Middle frontal gyrus (tissue), 1 donor: Measurements from ENCODE around the gene CCDC92B.
"Not testable (repeated sequence)": the region's sequence is repeated elsewhere in the genome, so short reads cannot be mapped to it uniquely, and the experiment has no call there.

Experiments
- DNase-seq: peaks from one replicate; pipeline ENCODE4 v3.0.0-alpha.2; 2015; ENCODE audit warnings: low spot score; ENCODE audit errors: extremely low spot score

The CCDC92B gene

DNA sequence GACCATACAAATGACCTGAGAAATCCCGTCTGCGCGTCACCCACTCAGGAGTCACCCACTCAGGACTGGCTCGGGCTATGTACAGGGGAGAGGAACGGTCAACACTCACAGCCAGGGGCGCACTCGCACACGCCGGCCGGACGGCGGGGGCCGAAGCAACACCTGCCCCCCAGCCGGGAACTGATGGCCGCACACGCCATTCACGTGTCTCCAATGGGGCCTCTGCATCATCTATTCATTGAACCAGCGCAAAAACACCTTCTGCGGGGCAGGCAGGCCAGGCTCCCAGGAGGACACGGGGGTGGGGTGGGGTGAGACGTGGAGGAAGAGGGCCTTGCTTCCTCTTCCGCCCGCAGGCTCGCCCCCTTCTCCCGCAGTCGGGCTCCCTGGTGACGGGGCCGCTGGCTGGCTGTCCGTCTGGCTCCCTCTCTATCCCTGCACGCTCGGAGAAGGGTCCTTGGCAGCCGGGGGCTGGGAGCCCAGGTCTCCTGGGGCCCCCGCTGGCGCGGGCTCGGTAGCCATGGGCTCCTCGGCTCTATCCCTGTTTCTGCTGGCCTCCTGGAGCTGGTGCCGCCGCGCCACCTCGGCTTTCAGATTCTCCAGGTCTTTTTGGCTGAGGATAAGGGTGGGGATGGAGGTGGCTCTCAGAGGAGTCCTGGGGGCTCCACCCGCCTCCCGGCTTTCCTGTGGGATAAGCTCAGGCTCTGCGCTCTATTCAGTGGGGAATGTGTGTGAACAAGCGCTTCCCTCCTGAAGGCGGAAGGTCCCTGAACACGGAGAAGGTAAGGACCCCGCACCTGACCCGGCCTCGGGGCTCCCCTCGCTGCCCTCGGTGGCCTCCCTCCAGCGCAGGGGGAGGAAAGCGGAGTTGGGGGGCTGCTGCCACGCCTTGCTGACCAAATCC, 59.0 kb downstream of the CCDC92B start:
- DNase-seq: no peak

DNA sequence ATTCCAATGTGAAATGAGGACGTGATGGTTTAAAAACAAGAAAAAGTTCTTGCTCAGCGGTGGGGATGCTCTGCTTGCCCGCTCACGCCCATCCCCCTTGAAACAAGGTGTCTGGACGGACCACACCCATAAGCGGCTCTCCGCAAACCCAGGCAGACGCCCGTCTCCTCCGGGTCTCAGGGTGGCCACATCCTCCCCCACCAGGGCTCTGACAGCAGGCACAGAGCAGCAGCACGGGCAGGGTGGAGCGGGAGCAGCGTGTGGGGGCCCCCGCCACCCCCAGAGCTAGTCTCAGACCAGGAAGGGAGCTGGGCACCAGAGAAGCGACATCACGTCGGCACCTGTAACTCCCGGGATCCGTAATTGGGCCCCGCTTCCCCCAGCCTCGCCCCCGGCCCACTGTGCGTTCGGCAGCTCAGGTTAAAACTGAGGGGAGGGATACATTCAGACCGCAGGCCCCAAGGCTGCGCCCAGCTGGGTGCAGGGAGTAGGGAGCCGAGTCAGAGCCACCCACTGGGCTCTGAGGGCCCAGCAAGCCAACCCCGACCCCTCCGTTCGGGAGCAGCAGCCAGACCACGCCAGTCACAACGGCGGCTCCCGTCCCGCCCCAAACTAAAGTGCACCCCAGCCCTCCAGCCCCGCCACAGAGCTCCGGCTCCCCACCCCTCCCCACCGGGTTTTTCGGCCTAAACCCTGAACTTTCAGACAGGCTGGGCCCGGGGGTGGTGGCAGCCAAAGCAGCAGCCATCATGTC, 59.9 kb downstream of the CCDC92B start:
- DNase-seq: no peak

DNA sequence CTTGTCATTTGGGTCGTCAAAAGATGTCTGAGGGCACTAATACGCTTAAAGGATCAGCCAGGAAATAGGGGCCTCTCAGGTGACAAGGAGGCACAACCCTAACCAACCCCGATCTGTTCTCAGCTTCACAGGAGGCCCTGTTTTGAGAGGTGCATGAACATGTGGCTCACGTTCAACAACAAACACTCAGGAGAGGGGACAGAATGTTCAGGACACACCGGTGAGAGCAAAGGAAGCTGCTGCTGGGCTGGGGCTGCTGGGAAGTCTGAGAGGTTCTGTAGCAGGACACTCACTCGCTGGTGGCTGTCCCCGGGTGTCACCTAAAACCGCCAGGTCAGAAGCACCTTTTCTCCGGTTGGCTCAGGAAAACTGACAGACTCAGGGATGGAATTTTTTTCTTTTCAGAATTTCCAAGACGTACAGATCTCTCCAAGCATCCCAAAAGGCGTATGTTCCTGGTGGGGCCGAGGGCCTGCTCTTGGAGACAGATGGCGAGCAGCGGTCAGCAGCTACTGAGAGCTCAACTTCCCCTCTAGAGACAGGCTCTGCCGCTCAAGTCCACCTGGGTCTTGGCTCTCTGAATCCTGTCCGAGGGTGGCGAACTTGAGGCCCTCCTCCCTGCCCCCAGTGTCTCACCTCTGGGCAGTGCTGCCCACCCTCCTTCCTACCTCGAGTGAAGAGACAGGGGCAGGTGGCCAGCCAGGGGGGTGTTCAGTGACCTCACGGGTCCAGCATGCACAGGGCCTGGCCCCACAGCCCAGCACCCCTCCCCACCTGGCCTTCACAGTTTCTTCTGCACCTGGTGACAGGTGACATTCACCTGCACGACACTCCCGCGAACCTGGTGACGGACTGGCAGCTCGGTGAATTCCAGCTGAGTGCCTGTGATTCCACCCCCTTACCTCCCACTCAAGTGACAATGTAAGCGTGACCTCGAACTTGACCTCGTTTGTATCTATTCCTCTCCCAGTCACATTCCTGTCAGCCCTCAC, 60.8 kb downstream of the CCDC92B start:
- no peak for DNase-seq

DNA sequence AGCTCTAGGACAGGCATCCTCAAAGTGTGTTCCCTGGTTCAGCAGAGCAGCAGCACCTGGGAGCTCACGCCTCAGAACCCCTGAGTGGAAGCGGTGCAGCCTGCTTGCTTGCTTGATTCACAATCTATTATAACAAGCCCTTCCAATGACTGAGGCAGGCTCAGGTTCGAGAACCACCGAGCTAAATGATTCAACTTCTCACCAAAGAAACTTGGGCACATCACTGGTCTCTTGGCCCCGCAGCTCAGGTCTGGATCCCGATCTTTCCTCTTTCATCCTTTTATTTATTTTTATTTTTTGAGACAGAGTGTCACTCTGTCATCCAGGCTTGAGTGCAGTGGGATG, 62.4 kb downstream of the CCDC92B start:
- DNase-seq: no peak

DNA sequence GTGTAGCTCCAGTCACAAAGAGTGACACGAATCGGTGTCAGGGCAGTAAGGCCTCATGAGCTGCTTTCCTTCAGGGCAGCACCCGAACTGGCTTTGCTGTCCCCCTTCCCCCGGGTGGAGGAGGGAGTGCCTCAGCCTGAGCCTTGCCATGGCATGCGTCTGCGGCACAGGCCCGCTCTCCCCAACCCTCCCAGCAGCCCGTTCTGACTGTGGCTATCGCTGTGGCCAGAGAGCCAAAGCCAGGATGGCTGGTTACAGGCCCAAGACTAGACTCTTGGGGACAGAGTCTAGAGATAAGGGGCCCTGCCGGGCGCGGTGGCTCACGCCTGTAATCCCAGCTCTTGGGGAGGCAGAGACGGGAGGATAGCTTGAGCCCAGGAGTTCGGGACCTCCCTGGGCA, 63.8 kb downstream of the CCDC92B start:
- no peak for DNase-seq

DNA sequence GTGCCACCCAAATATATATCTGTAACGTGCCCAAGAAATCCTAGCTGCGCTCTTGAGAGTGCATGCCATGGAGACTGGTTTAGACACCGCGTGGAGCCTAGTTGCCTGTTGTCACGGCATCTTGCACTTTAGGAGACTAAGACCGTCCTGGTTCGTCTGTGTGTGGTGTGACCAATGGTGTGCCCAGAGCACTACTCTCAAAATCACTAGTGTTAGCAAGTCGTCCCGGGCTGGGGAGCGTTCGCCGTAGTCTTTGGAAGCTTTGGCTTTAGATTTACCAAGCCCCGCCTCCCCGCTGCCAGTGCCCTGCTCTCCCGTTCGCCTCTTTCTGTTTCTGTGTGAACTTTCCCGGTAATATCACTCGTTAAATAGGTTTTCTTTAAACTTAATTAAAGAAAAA, 64.9 kb downstream of the CCDC92B start:
- DNase-seq: no peak

DNA sequence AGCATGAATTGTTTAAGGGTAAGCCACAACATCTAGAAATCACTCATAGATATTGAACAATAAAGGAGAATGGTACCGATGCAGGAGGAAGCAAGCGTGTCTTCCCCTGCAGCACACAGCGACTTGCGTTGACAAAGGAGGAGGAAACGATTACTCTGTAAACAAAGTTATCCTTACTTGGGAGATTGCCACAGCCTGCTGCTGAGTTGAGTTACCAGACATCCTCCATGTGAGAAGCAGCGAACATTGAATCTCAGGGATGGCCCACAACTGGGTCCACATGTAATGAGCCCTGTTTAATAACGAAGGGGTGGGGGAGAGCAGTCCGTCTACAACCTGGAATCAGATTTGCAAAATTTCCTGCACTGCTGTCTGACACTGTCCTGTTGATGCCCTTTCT, 65.5 kb downstream of the CCDC92B start:
- no peak for DNase-seq

DNA sequence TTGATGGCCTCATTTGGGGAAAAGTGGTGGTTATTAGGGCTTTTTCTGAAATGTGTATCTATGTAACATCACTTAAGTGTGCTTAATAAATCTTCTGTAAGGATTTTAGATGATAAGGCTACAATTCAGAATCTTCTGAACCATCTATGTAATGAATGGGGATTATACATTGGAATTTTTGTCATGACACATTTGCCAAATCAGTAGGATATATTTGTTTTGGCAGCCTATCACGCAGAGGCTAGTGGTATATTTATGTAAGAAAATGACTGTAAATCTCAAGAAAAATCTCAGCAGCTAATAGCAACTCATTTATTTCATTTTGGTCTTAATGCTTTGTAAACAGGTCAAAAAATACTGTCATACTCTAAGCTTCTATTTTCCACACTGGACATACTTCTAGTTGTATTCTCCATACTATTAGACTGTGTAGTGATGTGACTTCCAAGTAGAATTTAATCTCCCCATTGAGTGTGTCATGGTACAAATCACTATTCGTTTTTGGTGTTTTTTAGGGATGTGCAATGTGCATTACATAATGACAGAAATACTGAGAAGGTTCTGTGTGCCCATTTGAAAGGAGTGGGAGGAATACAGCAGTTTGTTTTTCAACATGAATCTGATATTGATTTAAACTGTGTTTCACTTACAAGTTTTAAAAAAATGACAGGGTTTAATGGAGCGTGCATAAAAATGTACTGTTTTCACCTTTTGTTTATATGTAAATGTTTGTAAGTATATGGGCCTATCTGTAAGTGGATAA, 67.1 kb downstream of the CCDC92B start:
- DNase-seq: no peak

DNA sequence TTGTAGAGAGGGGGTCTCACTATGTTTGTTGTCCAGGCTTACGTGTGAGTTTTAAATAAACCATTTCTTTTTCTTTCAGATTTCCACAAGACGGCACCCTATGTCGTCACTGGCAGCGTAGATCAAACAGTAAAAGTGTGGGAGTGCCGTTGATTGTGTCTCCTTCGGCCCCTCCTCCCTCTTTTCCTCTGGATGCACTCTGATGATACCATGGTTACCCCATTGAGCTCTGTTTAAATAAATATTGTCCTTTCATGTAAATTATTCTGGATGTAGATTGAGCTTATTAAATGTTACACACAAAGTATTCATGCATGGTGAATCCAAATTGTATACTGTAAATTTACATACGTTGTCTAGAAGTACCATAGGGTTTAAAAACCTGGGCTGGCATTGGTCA, 67.8 kb downstream of the CCDC92B start:
- DNase-seq: no peak

DNA sequence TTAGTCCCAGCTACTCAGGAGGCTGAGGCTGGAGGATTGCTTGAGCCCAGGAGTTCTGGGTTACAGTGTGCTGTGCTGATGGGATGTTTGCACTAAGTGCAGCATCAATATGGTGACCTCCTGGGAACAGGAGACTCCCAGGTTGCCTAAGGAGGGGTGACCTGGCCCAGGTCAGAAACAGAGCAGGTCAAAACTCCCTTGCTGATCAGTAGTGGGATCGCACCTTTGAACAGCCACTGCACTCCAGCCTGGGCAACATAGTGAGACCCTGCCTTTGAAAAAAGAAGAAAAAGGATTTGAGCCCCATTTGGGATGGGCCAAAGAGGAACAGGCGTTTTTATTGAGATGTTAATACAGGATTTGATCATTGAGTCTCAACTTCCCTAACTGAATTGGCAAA, 68.5 kb downstream of the CCDC92B start:
- no peak for DNase-seq

DNA sequence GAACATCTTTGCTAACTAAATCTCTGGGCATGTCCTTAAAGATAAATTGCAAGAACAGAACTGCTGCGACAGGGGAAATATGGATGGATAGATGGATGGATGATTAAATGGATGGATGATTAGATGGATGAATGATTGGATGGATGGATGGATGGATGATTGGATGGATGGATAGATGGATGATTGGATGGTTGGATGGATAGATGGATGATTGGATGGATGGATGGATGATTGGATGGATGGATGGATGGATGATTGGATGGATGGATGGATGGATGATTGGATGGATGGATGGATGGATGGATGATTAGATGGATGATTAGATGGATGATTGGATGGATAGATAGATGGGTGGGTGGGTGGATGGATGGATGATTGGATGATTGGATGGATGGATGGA, 70.2 kb downstream of the CCDC92B start:
- DNase-seq: not testable (repeated sequence)
